Urinary bladder (tissue), 4 donors: ENCODE measurements around the gene CMIP. TPM values are rescaled to one million over a fixed set of nuclear protein-coding genes. Genes with fewer than 3 reads are reported as not detected.

ENCODE experiments used
- DNase-seq: peaks from one replicate; pipeline ENCODE4 v3.0.0-alpha.2; 2015; ENCODE audit errors: extremely low spot score
- H3K27ac ChIP-seq: one replicate; pipeline ENCODE4 v1.5.1; 2013; ENCODE audit warnings: low read depth, mild to moderate bottlenecking, moderate library complexity
- H3K36me3 ChIP-seq: one replicate; pipeline ENCODE4 v1.6.1; 2013; ENCODE audit warnings: mild to moderate bottlenecking, moderate library complexity; ENCODE audit not compliant: insufficient read depth
- H3K4me1 ChIP-seq: one replicate; pipeline ENCODE4 v1.6.1; 2013; ENCODE audit warnings: mild to moderate bottlenecking, moderate library complexity; ENCODE audit not compliant: insufficient read depth
- H3K4me3 ChIP-seq: one replicate; pipeline ENCODE4 v1.5.1; 2013; ENCODE audit warnings: low read depth, low read length
- WGBS: extraction: QIAGEN DNeasy Blood & Tissue Kit; methylation state at CpG from one replicate; pipeline ENCODE4 v1.1.7; 2013; 5-methylcytosine and 5-hydroxymethylcytosine counted together
- polyA plus RNA-seq: library from polyadenylated mRNA; stranded (reverse); fragments of 200-250 nt; gene quantifications from one replicate; pipeline ENCODE4 v1.2.3, GENCODE V29; 2013
- total RNA-seq: library from RNA; depleted of rRNA; stranded (reverse); fragments of >200 nt; gene quantifications from one replicate; pipeline ENCODE4 v1.2.3, GENCODE V29; 2014
- donor health status: healthy with polysubstance abuse.
- donor health status: healthy.

Gene CMIP
- total and polyA plus RNA-seq, 2 donors, result 21.7 to 29.4 TPM

- Histone ChIP-seq H3K4me3 (no peak overlapping the region), H3K4me1 (no peaks in the 10 kb centered on the region), H3K36me3 (no peaks in the 10 kb centered on the region), H3K27ac (no peak overlapping the region)
- no peak for DNase-seq
- WGBS, result 87% methylated on average over 11 of the region's 11 CpGs
These were observed 164.8 kb downstream of the CMIP start for GRCh38 chr16:81609323-81609892.

DNA sequence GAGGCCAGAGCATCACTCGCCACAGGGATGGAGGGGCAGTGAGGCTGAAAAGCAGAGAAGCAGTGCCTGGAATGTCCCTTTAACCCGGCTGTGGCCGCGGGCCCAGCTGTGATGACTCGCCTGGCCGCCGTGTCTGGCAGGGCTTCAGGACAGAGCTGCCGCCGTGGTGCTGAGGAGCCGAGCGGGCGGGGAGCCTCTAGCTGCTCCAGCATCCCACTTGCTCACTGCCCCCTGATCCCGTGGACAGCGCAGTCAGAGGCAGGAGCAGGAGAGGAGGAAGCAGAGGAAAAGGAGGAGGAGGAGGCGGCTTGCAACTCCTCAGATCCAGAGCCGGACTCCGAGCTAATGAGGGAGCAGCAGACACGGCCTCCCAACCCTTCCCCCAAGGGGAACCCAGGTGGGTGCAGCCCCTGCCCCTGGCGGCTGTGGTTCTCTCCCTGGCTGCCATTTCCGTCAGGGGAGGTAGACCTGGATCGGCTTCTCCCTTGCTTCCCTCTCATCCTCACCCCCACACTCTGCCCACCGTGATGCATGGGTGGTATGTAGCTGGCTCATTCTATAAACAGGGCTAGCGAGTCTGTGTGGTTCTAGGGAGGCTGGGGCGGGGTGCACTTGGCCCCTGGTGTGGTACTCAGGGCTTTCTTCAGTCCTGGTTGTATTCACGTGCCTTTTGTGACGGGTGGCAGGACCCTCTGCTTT lies 165.7 kb downstream of the CMIP start:
- no peaks in the 10 kb centered on the region for H3K4me1 ChIP-seq
- WGBS, result 43% methylated on average over 26 of the region's 26 CpGs
- DNase-seq, result no peak
- no peak overlapping the region for H3K4me3 ChIP-seq
- no peaks in the 10 kb centered on the region for H3K36me3 ChIP-seq
- H3K27ac ChIP-seq, result no peak overlapping the region

DNA sequence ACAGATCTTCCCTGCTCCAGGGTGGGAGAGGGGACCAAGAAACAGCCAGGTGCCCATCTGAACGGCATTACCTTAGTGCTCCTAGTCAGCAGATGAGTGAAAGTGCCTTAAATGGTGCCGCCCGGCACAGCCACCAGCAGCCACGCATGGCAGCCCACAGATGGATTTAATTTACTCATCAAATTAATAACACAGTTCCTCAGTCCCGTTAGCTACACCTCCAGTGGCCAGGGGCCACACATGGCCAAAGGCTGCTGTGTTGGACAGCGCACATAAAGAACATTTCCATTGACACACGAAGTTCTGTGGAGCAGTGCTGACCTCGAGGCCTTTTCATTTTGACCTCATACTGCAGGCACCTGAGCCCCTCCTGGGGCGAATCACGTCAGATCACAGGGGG lies 166.3 kb downstream of the CMIP start:
- H3K27ac ChIP-seq, result no peak overlapping the region
- no peak overlapping the region for H3K4me3 ChIP-seq

GRCh38 chr16:81611721-81612120 lies 167.1 kb downstream of the CMIP start:
- H3K36me3 ChIP-seq, result no peaks in the 10 kb centered on the region
- no peaks in the 10 kb centered on the region for H3K4me1 ChIP-seq
- 86% methylated on average over 6 of the region's 6 CpGs for WGBS
- no peak for DNase-seq
- no peak overlapping the region for H3K27ac ChIP-seq
- no peak overlapping the region for H3K4me3 ChIP-seq

More for the DNA sequence above, 166.3 kb downstream of the CMIP start:
- no peaks in the 10 kb centered on the region for H3K36me3 ChIP-seq
- H3K4me1 ChIP-seq, result no peaks in the 10 kb centered on the region
- WGBS, result 89% methylated on average over 10 of the region's 10 CpGs
- DNase-seq, result no peak

DNA sequence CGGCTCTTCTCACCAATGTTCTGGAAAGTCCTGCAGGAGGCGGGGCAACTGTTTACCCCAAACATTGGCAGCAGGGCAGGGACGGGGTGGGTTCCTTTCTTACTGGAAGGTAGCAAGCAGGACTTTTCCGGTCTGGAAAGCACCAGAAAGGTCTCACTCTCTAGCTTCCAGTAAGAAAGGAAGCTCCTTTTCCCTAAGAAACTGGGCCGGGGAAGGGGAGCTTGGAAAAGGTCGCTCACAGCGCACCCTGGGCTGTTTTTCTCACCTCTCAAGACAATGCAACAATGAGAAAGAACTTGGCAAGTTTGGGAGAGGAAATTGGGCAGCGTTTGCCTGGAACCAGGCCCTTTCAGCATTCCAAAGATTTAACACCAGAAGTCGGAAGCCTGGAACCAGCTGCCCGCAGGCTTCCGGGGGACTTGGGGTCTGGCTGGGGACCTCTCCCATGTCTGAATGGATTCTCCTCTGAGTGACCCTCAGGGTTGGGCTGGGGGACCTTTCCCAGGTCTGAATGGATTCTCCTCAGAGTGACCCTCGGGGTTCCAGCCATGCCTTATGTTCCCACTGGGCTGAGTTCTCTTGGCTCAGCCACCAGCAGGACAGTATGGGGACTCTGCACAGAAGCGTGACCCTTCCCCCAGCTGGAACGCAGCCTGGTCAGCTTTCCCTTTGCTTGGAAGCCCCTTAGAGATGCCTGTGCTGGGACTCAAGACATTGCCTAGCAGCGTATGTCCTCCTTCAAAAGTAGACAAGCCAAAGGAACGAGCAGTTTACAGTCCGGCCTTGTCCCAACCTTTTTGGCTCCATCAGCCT lies 167.9 kb downstream of the CMIP start:
- no peaks in the 10 kb centered on the region for H3K4me1 ChIP-seq
- no peak for DNase-seq
- WGBS, result 73% methylated on average over 17 of the region's 17 CpGs
- H3K36me3 ChIP-seq, result no peaks in the 10 kb centered on the region
- H3K27ac ChIP-seq, result no peak overlapping the region
- H3K4me3 ChIP-seq, result no peak overlapping the region

DNA sequence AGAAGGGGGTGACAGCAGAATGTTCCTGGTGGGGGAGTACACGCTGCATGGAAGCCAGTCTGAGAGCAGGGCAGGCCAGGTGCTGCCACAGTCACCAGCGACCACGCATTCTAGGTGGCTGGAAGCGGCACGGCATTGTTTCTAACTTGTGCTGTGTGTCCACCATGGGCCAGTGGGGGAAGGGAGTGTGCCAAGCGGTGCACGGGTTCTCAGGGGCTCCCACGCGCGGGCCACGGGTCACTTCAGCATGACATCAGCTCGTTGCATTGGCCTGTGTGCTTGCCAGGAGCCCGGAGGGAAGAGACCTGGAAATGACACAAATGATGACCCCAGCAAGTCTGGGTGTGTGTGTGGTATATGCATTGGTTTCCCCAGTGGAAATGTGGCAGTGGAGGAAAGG lies 169.6 kb downstream of the CMIP start:
- no peak for DNase-seq
- H3K27ac ChIP-seq, result no peak overlapping the region
- no peaks in the 10 kb centered on the region for H3K4me1 ChIP-seq
- no peak overlapping the region for H3K4me3 ChIP-seq
- WGBS, result 91% methylated on average over 13 of the region's 13 CpGs
- no peaks in the 10 kb centered on the region for H3K36me3 ChIP-seq

- 97% methylated on average over 6 of the region's 6 CpGs for WGBS
- no peak for DNase-seq
- H3K4me3 ChIP-seq, result no peak overlapping the region
- H3K4me1 ChIP-seq, result no peaks in the 10 kb centered on the region
- H3K27ac ChIP-seq, result no peak overlapping the region
- no peaks in the 10 kb centered on the region for H3K36me3 ChIP-seq
These were observed 170.2 kb downstream of the CMIP start for GRCh38 chr16:81614654-81615359.

- Histone ChIP-seq H3K4me1 (no peaks in the 10 kb centered on the region), H3K4me3 (no peak overlapping the region), H3K36me3 (no peaks in the 10 kb centered on the region), H3K27ac (no peak overlapping the region)
- 98% methylated on average over 3 of the region's 3 CpGs for WGBS
- DNase-seq, result no peak
These were observed 170.8 kb downstream of the CMIP start for GRCh38 chr16:81615411-81615810.

DNA sequence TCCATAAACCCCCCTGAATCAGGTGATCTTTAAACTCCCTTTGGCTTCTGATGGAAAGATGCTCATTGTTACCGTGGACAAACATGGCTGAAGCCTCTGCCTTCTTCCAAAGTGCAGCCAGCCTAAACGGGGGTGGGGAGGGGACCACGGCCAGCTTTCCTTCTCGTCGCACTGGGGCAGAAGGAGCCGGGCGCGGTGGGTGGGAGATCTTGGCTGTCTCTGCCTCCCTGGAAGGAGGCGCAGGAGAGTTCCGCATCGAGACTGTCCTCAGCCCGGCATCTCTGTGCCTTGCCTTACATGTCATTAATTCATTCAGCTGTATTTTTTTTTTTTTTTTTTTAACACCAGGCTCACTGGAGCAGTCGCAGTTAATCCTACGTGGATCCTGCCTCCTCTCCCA lies 171.2 kb downstream of the CMIP start:
- Histone ChIP-seq H3K4me3 (no peak overlapping the region), H3K27ac (no peak overlapping the region), H3K36me3 (no peaks in the 10 kb centered on the region), H3K4me1 (no peaks in the 10 kb centered on the region)
- no peak for DNase-seq
- WGBS, result 76% methylated on average over 14 of the region's 14 CpGs

GRCh38 chr16:81616321-81617020 lies 171.9 kb downstream of the CMIP start:
- Histone ChIP-seq H3K4me3 (no peak overlapping the region), H3K27ac (no peak overlapping the region), H3K4me1 (no peaks in the 10 kb centered on the region), H3K36me3 (no peaks in the 10 kb centered on the region)
- DNase-seq, result no peak
- 67% methylated on average over 17 of the region's 17 CpGs for WGBS

DNA sequence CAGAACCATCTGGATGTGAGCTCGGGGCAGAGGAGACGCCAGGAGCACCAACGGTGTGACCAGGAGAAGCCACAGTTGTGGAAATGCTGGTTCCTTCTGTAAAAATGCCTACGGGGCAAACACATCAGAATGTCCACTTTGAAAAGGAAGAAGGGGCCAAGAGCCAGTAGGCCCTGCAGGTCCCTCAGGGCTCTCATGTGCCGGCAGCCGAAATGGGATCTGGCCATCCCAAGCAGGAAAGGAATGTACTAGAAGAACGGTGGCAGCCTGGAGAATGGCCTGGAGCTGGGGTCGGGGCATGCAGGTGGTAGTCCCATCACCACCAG lies 172.4 kb downstream of the CMIP start:
- WGBS, result 58% methylated on average over 8 of the region's 8 CpGs
- no peak for DNase-seq
- Histone ChIP-seq H3K4me3 (no peak overlapping the region), H3K36me3 (no peaks in the 10 kb centered on the region), H3K4me1 (no peaks in the 10 kb centered on the region), H3K27ac (no peak overlapping the region)

GRCh38 chr16:81618187-81618586 lies 173.6 kb downstream of the CMIP start:
- no peak for DNase-seq
- no peaks in the 10 kb centered on the region for H3K36me3 ChIP-seq
- no peaks in the 10 kb centered on the region for H3K4me1 ChIP-seq
- H3K4me3 ChIP-seq, result no peak overlapping the region
- no peak overlapping the region for H3K27ac ChIP-seq
- WGBS, result 83% methylated on average over 6 of the region's 6 CpGs

- 74% methylated on average over 11 of the region's 11 CpGs for WGBS
- no peak for DNase-seq
- H3K27ac ChIP-seq, result no peak overlapping the region
- H3K36me3 ChIP-seq, result no peaks in the 10 kb centered on the region
- H3K4me3 ChIP-seq, result no peak overlapping the region
- H3K4me1 ChIP-seq, result no peaks in the 10 kb centered on the region
These were observed 174.1 kb downstream of the CMIP start for GRCh38 chr16:81618661-81619060.
